ENCODE results near the gene AMN.
"Not testable (repeated sequence)": the region's sequence is repeated elsewhere in the genome, so short reads cannot be mapped to it uniquely, and the experiment has no call there.

Gene AMN
- 0 to 0.59 (median 0.16) reads per million in 18 experiments for total RNA-seq

GRCh38 chr14:102922490-102923200, at the start of gene AMN:
AMN (plus strand) TSS chr14:102922663; CDS start chr14:102922689, 26 bp downstream.
- no peak for DNase-seq

GRCh38 chr14:102873131-102873530, 49.3 kb upstream of the AMN start:
- DNase-seq = no peak

- no peak for DNase-seq
These were observed 48.9 kb upstream of the AMN start for GRCh38 chr14:102873546-102874061.

- no peak for DNase-seq
These were observed 46.8 kb upstream of the AMN start for GRCh38 chr14:102875652-102876051.

GRCh38 chr14:102877511-102877910, 45.0 kb upstream of the AMN start:
- DNase-seq = not testable (repeated sequence)

GRCh38 chr14:102878174-102878969, 44.1 kb upstream of the AMN start:
- no peak for DNase-seq

GRCh38 chr14:102878970-102879460, 43.4 kb upstream of the AMN start:
- no peak for DNase-seq

- no peak for DNase-seq
These were observed 40.1 kb upstream of the AMN start for GRCh38 chr14:102882226-102882906.

GRCh38 chr14:102883089-102883541, 39.3 kb upstream of the AMN start:
- no peak for DNase-seq

- no peak for DNase-seq
These were observed 38.9 kb upstream of the AMN start for GRCh38 chr14:102883554-102883953.

GRCh38 chr14:102885737-102886447, 36.6 kb upstream of the AMN start:
- no peak for DNase-seq

- no peak for DNase-seq
These were observed 33.7 kb upstream of the AMN start for GRCh38 chr14:102888748-102889147.

GRCh38 chr14:102889615-102890014, 32.8 kb upstream of the AMN start:
- DNase-seq = no peak

- DNase-seq = no peak
These were observed 31.4 kb upstream of the AMN start for GRCh38 chr14:102891111-102891510.

GRCh38 chr14:102891556-102891955, 30.9 kb upstream of the AMN start:
- DNase-seq = no peak

GRCh38 chr14:102892651-102893050, 29.8 kb upstream of the AMN start:
- DNase-seq = no peak

- DNase-seq = no peak
These were observed 29.0 kb upstream of the AMN start for GRCh38 chr14:102893452-102893851.

- DNase-seq = not testable (repeated sequence)
These were observed 25.7 kb upstream of the AMN start for GRCh38 chr14:102896735-102897134.

GRCh38 chr14:102897299-102898027, 25.0 kb upstream of the AMN start:
- DNase-seq = no peak

GRCh38 chr14:102898298-102898697, 24.2 kb upstream of the AMN start:
- no peak for DNase-seq

- no peak for DNase-seq
These were observed 23.5 kb upstream of the AMN start for GRCh38 chr14:102898776-102899515.

Measured in inflammatory macrophage (primary cell).